ENCODE results near the gene KLK4. TPM values are rescaled to one million over a fixed set of nuclear protein-coding genes. Genes with fewer than 3 reads are reported as not detected.

Gene KLK4
- total and polyA plus RNA-seq, 2 donors (not counting 3 experiments of a cell fraction or from before 2014, with no cell fraction given), result not detected

DNA sequence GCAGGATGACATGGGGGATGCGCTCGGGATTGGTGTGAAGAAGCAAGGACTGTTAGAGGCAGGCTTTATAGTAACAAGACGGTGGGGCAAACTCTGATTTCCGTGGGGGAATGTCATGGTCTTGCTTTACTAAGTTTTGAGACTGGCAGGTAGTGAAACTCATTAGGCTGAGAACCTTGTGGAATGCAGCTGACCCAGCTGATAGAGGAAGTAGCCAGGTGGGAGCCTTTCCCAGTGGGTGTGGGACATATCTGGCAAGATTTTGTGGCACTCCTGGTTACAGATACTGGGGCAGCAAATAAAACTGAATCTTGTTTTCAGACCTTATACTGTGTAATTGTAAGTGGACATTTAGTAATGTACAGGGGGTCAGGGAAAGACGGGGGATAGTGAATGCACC, 31.0 kb downstream of the KLK4 start:
- FAIRE-seq, result no peak
- no peak for DNase-seq (ENCODE audit: low read depth, low spot score)
- CTCF ChIA-PET, result no interaction called here
- Histone ChIP-seq H3K79me2 (ENCODE audit: control insufficient read depth, insufficient read depth, low read length) (no peaks in the 10 kb centered on the region), H3K9me1 (replicated peaks; ENCODE audit: control insufficient read depth, extremely low read depth, insufficient read depth, low read length) (no peaks in the 10 kb centered on the region), H2AFZ (ENCODE audit: low read depth, low read length) (no peak overlapping the region), H3K4me1 (ENCODE audit: control insufficient read depth, extremely low read depth, insufficient read depth, low read length) (no peaks in the 10 kb centered on the region), H3K9me3 (replicated peaks; ENCODE audit: control insufficient read depth, insufficient read depth, low read length) (no peaks in the 10 kb centered on the region), H3K27me3 (ENCODE audit: control insufficient read depth in 2 of 2, insufficient read depth in 2 of 2, low read length in 2 of 2) (peaks cover 0 to 4% of the 10 kb centered on the region in 2 experiments), H3K4me3 (replicated peaks in 1 of 3; ENCODE audit: insufficient read depth in 1 of 3, low read depth in 1 of 3, low read length in 3 of 3) (no peak overlapping the region), H3K9ac (replicated peaks; ENCODE audit: extremely low read depth, insufficient read depth, low read length) (no peak overlapping the region), H3K4me2 (ENCODE audit: insufficient read depth, low read length) (no peak overlapping the region), H3K27ac (ENCODE audit: insufficient read depth, low read depth, low read length) (no peak overlapping the region), H4K20me1 (replicated peaks; ENCODE audit: control insufficient read depth, extremely low read depth, insufficient read depth, low read length) (no peaks in the 10 kb centered on the region), H3K36me3 (ENCODE audit: control insufficient read depth in 2 of 2, extremely low read depth in 1 of 2, insufficient read depth in 2 of 2, low read length in 2 of 2) (no peaks in the 10 kb centered on the region)
- TF ChIP-seq, protein P1, sequence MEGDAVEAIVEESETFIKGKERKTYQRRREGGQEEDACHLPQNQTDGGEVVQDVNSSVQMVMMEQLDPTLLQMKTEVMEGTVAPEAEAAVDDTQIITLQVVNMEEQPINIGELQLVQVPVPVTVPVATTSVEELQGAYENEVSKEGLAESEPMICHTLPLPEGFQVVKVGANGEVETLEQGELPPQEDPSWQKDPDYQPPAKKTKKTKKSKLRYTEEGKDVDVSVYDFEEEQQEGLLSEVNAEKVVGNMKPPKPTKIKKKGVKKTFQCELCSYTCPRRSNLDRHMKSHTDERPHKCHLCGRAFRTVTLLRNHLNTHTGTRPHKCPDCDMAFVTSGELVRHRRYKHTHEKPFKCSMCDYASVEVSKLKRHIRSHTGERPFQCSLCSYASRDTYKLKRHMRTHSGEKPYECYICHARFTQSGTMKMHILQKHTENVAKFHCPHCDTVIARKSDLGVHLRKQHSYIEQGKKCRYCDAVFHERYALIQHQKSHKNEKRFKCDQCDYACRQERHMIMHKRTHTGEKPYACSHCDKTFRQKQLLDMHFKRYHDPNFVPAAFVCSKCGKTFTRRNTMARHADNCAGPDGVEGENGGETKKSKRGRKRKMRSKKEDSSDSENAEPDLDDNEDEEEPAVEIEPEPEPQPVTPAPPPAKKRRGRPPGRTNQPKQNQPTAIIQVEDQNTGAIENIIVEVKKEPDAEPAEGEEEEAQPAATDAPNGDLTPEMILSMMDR (IDR thresholded peaks at IDR 0.05; ENCODE audit: extremely low read depth in 1 of 2, insufficient read depth in 1 of 2, low read depth in 1 of 2, low read length in 2 of 2), result no peak
- intact Hi-C loops (cut with micrococcal nuclease), result no loop called here
- POLR2A ChIA-PET, result no interaction called here
- dilution Hi-C loops (cut with MboI; ENCODE audit: extremely low pct_ligation_motif_present, low sequenced_read_pairs), result no loop called here
- BruUV-seq (replicated peaks), result no TSS peak

DNA sequence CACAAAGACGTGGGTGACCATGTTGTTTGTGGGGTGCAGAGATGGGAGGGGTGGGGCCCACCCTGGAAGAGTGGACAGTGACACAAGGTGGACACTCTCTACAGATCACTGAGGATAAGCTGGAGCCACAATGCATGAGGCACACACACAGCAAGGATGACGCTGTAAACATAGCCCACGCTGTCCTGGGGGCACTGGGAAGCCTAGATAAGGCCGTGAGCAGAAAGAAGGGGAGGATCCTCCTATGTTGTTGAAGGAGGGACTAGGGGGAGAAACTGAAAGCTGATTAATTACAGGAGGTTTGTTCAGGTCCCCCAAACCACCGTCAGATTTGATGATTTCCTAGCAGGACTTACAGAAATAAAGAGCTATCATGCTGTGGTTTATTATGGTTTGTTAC, 32.3 kb downstream of the KLK4 start:
- FAIRE-seq, result no peak
- no peaks in the 10 kb centered on the region for H4K20me1 ChIP-seq (replicated peaks; ENCODE audit: control insufficient read depth, extremely low read depth, insufficient read depth, low read length)
- peaks cover 0 to 2% of the 10 kb centered on the region in 2 experiments for H3K27me3 ChIP-seq (ENCODE audit: control insufficient read depth in 2 of 2, insufficient read depth in 2 of 2, low read length in 2 of 2)
- no peaks in the 10 kb centered on the region for H3K4me1 ChIP-seq (ENCODE audit: control insufficient read depth, extremely low read depth, insufficient read depth, low read length)
- no peaks in the 10 kb centered on the region for H3K9me3 ChIP-seq (replicated peaks; ENCODE audit: control insufficient read depth, insufficient read depth, low read length)
- ChIA-PET CTCF (interaction anchor here (1.0 kb wide), 1 partner anchor 10 kb away, joined by 3 read pairs; no protein-coding TSS in a partner anchor), POLR2A (no interaction called here)
- no peak for DNase-seq (ENCODE audit: low read depth, low spot score)
- intact Hi-C loops (cut with micrococcal nuclease), result no loop called here
- dilution Hi-C loops (cut with MboI; ENCODE audit: extremely low pct_ligation_motif_present, low sequenced_read_pairs), result no loop called here
- no peak overlapping the region for H3K9ac ChIP-seq (replicated peaks; ENCODE audit: extremely low read depth, insufficient read depth, low read length)
- H3K27ac ChIP-seq (ENCODE audit: insufficient read depth, low read depth, low read length), result no peak overlapping the region
- no peak overlapping the region for H3K4me3 ChIP-seq (replicated peaks in 1 of 3; ENCODE audit: insufficient read depth in 1 of 3, low read depth in 1 of 3, low read length in 3 of 3)
- H3K4me2 ChIP-seq (ENCODE audit: insufficient read depth, low read length), result no peak overlapping the region
- H3K9me1 ChIP-seq (replicated peaks; ENCODE audit: control insufficient read depth, extremely low read depth, insufficient read depth, low read length), result no peaks in the 10 kb centered on the region
- no peaks in the 10 kb centered on the region for H3K79me2 ChIP-seq (ENCODE audit: control insufficient read depth, insufficient read depth, low read length)
- TF ChIP-seq, protein P2, sequence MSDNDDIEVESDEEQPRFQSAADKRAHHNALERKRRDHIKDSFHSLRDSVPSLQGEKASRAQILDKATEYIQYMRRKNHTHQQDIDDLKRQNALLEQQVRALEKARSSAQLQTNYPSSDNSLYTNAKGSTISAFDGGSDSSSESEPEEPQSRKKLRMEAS (IDR thresholded peaks at IDR 0.05; ENCODE audit: insufficient read depth, insufficient read length), result no peak
- TF ChIP-seq MYC (IDR thresholded peaks at IDR 0.05; ENCODE audit: low read depth, low read length), result no peak
- no peak for TF ChIP-seq EZH2 (IDR thresholded peaks at IDR 0.05; ENCODE audit: borderline replicate concordance, low read depth, low read length, severe bottlenecking)
- no peak for TF ChIP-seq POLR2A (IDR thresholded peaks at IDR 0.05; ENCODE audit: low read depth, low read length)
- no peak for TF ChIP-seq FOS (IDR thresholded peaks at IDR 0.05; ENCODE audit: borderline replicate concordance, insufficient read depth, low read length)
- no peak for TF ChIP-seq POLR2AphosphoS5 (IDR thresholded peaks at IDR 0.05; ENCODE audit: insufficient read depth, low read depth, low read length)
- no peak for TF ChIP-seq GATA2 (IDR thresholded peaks at IDR 0.05; ENCODE audit: insufficient read depth, insufficient read length, low read depth, low read length)
- TF ChIP-seq, protein P1 (IDR thresholded peaks at IDR 0.05; ENCODE audit: extremely low read depth in 1 of 2, insufficient read depth in 1 of 2, low read depth in 1 of 2, low read length in 2 of 2), result no peak
- TF ChIP-seq JUN (IDR thresholded peaks at IDR 0.05; ENCODE audit: borderline replicate concordance, insufficient read depth, insufficient read length, low read depth), result no peak
- BruUV-seq (replicated peaks), result no TSS peak
- H3K36me3 ChIP-seq (ENCODE audit: control insufficient read depth in 2 of 2, extremely low read depth in 1 of 2, insufficient read depth in 2 of 2, low read length in 2 of 2), result no peaks in the 10 kb centered on the region
- H2AFZ ChIP-seq (ENCODE audit: low read depth, low read length), result no peak overlapping the region
